BE2C (cell line): ENCODE data around the gene METTL25B.

ENCODE experiments used
- DNase-seq: peaks from one replicate; pipeline ENCODE4 v3.0.0-alpha.2; 2020
- H3K27me3 ChIP-seq: fragments of 250-450 bp; sonication (Bioruptor Pico); 2 replicates; pipeline ENCODE4 v1.5.1; 2020; ENCODE audit warnings: mild to moderate bottlenecking
- H3K36me3 ChIP-seq: fragments of 250-450 bp; sonication (Bioruptor Pico); 2 replicates; pipeline ENCODE4 v1.5.1; 2020; ENCODE audit warnings: mild to moderate bottlenecking
- H3K4me1 ChIP-seq: fragments of 250-450 bp; sonication (Bioruptor Pico); 2 replicates; pipeline ENCODE4 v1.5.1; 2020
- H3K4me3 ChIP-seq: 2 replicates; pipeline ENCODE4 v1.5.1; 2011; ENCODE audit warnings: low read depth, low read length
- H3K9me3 ChIP-seq: fragments of 250-450 bp; sonication (Bioruptor Pico); 2 replicates; pipeline ENCODE4 v1.5.1; 2020
- CTCF ChIP-seq: IDR thresholded peaks from 2 replicates; pipeline ENCODE4 v1.5.1; 2012; ENCODE audit warnings: mild to moderate bottlenecking, low read depth, low read length

The METTL25B gene

DNA sequence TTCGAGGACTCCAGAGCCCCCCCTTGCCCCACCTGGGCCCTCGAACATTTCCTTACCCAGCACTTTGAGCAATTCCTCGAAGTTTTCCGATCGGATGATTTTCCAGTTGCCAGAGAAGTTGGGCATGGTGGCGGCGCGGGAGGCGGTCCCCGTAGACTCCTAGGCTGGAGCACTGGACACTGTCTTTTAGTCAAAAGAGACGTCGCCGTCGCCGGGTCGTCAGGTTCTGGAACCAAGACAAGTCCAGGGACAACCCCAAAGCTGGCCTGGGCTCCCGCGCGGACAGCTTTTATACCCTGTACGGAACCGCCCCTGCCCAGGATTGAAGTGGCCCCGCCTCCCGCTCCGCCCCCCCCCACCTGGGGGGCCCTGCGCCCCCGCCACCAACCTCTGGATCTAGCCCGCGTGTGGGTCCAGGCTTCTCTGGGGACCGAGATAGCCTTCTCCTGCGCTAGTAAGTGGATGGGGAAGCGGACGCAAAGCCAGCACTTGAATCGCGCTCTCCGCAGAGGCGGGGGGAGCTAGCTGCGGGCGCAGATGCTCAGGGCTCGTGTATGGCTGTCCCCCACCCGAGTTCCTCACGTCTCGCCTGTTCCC, 22.9 kb upstream of the METTL25B start, which contains the start of gene CRABP2:
TSS of gene CRABP2 (minus strand) at position 263 of the 597 bp plus-strand sequence. CDS start at position 126, 137 bp downstream.
- peak; percentile 60 for DNase-seq
- Histone ChIP-seq H3K4me1 (peaks cover 56% of the 10 kb centered on the region), H3K36me3 (no peaks in the 10 kb centered on the region), H3K27me3 (peaks cover 7% of the 10 kb centered on the region), H3K9me3 (no peaks in the 10 kb centered on the region), H3K4me3 (peak within 1 kb of the TSS; percentile 62)
- TF ChIP-seq CTCF, result no peak

DNA sequence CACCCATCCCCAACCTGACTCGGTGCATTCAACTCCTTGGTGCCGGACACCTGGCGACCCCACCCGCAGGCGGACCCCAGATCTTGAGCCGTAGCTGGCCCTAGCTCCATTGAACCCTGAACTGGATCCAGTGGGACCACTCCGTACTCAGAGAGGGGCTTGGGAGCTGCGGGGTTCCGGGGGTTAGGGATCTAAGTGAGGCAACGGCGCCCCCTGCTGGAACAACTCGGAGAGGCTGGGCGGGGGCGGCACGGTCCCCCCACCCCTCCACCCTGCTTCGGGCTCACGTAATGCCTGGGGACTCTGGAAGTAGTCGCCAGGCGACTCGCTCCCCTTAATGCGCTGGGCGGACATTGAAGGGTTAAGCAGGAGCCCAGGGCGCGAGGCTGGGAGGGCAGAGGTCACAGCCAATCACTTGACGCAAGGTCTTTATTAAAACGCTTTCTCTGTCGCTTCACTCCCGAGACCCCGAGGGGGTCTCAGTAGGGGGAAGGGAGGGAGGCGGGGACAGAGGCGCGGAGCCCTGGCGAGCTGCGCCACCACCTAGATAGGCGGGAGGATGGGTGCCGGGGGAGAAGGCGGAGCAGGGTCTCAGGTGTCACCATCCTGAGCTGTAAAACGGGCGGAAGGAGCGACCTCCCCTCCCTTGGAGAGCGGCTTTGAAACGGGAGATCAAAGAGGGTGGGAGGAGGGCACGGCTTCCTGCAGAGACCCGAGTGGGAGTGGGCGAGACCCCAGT, 22.2 kb upstream of the METTL25B start:
- TF ChIP-seq CTCF, result peak; percentile 76
- Histone ChIP-seq H3K36me3 (no peaks in the 10 kb centered on the region), H3K4me1 (peaks cover 60% of the 10 kb centered on the region), H3K9me3 (no peaks in the 10 kb centered on the region), H3K4me3 (peak overlapping the region; percentile 62), H3K27me3 (peaks cover 7% of the 10 kb centered on the region)
- peak; percentile 79 for DNase-seq

GRCh38 chr1:156706657-156707416, 21.4 kb upstream of the METTL25B start:
- DNase-seq, result peak; percentile 40
- Histone ChIP-seq H3K36me3 (no peaks in the 10 kb centered on the region), H3K9me3 (no peaks in the 10 kb centered on the region), H3K4me3 (peak overlapping the region; percentile 62), H3K4me1 (peaks cover 60% of the 10 kb centered on the region), H3K27me3 (peaks cover 7% of the 10 kb centered on the region)
- no peak for TF ChIP-seq CTCF

DNA sequence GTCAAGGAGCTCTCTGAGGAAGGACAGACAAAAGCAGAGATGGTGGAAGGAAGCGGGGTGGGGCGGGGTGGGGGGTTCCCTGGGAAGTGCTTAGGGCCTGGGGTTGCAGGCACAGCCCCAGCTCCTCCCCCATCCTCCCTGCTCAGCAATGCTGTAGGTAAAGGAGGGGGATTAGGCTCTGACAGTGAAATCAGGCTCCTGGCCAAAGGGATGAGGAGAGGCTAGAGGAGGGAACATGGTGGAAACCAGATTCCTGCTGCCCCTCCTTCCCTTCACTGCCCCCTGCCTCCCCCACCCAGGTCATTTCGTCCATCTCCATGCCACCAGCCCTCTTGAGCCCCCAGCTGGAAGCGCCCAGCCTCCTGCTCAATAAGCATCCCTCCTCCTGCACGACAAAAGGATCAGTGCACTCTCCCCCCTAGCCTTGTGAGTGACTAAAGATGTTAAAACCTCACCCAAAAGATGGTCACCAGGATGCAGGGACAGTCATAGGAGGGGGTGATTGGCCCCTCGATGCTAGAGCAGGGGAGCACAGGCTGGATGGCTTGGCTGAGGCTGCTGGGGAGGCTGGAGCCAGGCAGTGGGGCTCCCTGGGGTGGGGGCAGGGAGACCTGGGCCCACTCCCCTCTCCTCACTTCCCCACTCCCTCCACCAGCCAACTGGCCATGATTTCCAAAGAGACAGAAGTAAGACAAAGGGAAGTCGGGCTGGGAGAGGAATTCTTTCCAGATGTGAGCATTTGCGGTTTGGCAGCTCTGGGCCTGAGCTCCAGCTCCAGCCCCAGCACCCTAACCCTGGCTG, 20.7 kb upstream of the METTL25B start:
- no peak overlapping the region for H3K4me3 ChIP-seq
- DNase-seq, result no peak
- TF ChIP-seq CTCF, result no peak
- peaks cover 68% of the 10 kb centered on the region for H3K4me1 ChIP-seq
- H3K27me3 ChIP-seq, result peaks cover 7% of the 10 kb centered on the region
- H3K9me3 ChIP-seq, result no peaks in the 10 kb centered on the region
- H3K36me3 ChIP-seq, result no peaks in the 10 kb centered on the region

- Histone ChIP-seq H3K4me1 (peaks cover 70% of the 10 kb centered on the region), H3K4me3 (no peak overlapping the region)
- no peak for DNase-seq
These were observed 20.0 kb upstream of the METTL25B start for GRCh38 chr1:156708218-156708661.

More at GRCh38 chr1:156708218-156708661, 20.0 kb upstream of the METTL25B start:
- no peak for TF ChIP-seq CTCF
- Histone ChIP-seq H3K36me3 (no peaks in the 10 kb centered on the region), H3K27me3 (peaks cover 7% of the 10 kb centered on the region), H3K9me3 (no peaks in the 10 kb centered on the region)
